K562 (cell line): ENCODE data around the gene PSMB11. TPM values are rescaled to one million over a fixed set of nuclear protein-coding genes. Genes with fewer than 3 reads are reported as not detected.

ENCODE experiments used
- ATAC-seq: fragments of 200-7000 bp; cut with Tn5 transposase; 3 replicates; pipeline ENCODE4 v1.9.1; 2020; ENCODE audit warnings: moderate library complexity
- BruUV-seq: library from RNA; stranded (reverse); fragments of 400-500 nt; replicated peaks from 2 replicates; lab custom pipeline; 2021; lab: Mats Ljungman, UMichigan
- CTCF ChIA-PET: fragments of 300-600 bp; formaldehyde crosslinking; extraction: SDS; loops from one replicate; lab custom pipeline; 2021; ENCODE audit warnings: low intra/inter-chr PET ratio; lab: Yijun Ruan, JAX
- POLR2A ChIA-PET: fragments of 300-600, 350-650 bp; sonication (Branson Sonifier 250); formaldehyde crosslinking; extraction: SDS; loops from one replicate; lab custom pipeline; 2021; ENCODE audit warnings: antibody characterized with exemption, inconsistent platforms; lab: Yijun Ruan, JAX
- DNase-seq, 4 experiments: peaks; one replicate each; pipeline versions ENCODE4 v3.0.0 to v3.0.0-alpha.2; 2011 to 2018; ENCODE audit warnings: low spot score in 3 of 4, mixed read lengths in 3 of 4; ENCODE audit errors: extremely low read depth in 1 of 4
- FAIRE-seq: peaks from 2 replicates; lab custom pipeline; 2011; peaks lifted over from hg19 to GRCh38; lab: Jason Lieb, UNC
- H2AFZ ChIP-seq: 2 replicates; pipeline ENCODE4 v1.6.0; 2011; ENCODE audit warnings: low read depth, low read length, control low read depth, inconsistent platforms
- H3K27ac ChIP-seq: fragments of 200-600 bp; 3 replicates; pipeline ENCODE4 v1.8.0; 2011; ENCODE audit warnings: low read depth, mild to moderate bottlenecking, control low read depth, inconsistent platforms, low read length, moderate library complexity, mixed read lengths; ENCODE audit errors: extremely low read depth
- H3K27me3 ChIP-seq, 2 experiments: fragments of 300-600 bp in 1 of 2; 2 replicates in 1 of 2; 3 replicates in 1 of 2; pipeline versions ENCODE4 v1.6.0 to v1.8.0; 2011; ENCODE audit warnings: inconsistent platforms in 2 of 2, low read length in 2 of 2, mild to moderate bottlenecking in 1 of 2, mixed read lengths in 1 of 2, moderate library complexity in 1 of 2; ENCODE audit not compliant: control insufficient read depth in 2 of 2, insufficient read depth in 2 of 2
- H3K36me3 ChIP-seq: fragments of 300-600 bp; 3 replicates; pipeline ENCODE4 v1.8.0; 2011; ENCODE audit warnings: mild to moderate bottlenecking, low read length, inconsistent platforms; ENCODE audit not compliant: control insufficient read depth, insufficient read depth
- H3K4me1 ChIP-seq, 2 experiments: fragments of 200-600 bp in 1 of 2; replicated peaks in 1 of 2; 2 replicates in 1 of 2; 3 replicates in 1 of 2; pipeline versions ENCODE4 v1.5.1 to v1.8.0; 2011; ENCODE audit warnings: inconsistent platforms in 2 of 2, low read length in 2 of 2, mild to moderate bottlenecking in 1 of 2, mixed read lengths in 1 of 2, moderate library complexity in 1 of 2; ENCODE audit not compliant: control insufficient read depth in 2 of 2, insufficient read depth in 2 of 2
- H3K4me2 ChIP-seq: 2 replicates; pipeline ENCODE4 v1.6.1; 2011; ENCODE audit warnings: low read length, control low read depth, inconsistent platforms, mixed read lengths; ENCODE audit not compliant: insufficient read depth
- H3K4me3 ChIP-seq: fragments of 200-600 bp; sonication (generic), shearing (Covaris generic); 2 replicates; pipeline ENCODE4 v1.5.1; 2016; ENCODE audit warnings: control low read depth, inconsistent platforms
- H3K79me2 ChIP-seq: fragments of 200-600 bp; 3 replicates; pipeline ENCODE4 v1.8.0; 2011; ENCODE audit warnings: low read length, inconsistent platforms; ENCODE audit not compliant: control insufficient read depth, insufficient read depth
- H3K9ac ChIP-seq, 2 experiments: 2 replicates each; pipeline versions ENCODE4 v1.6.0 to v1.6.1; 2011; ENCODE audit warnings: low read depth in 2 of 2, low read length in 2 of 2, control low read depth in 1 of 2, inconsistent platforms in 1 of 2, mild to moderate bottlenecking in 1 of 2, mixed read lengths in 1 of 2; ENCODE audit not compliant: insufficient read depth in 1 of 2
- H3K9me1 ChIP-seq: one replicate; pipeline ENCODE4 v1.6.0; 2011; ENCODE audit warnings: inconsistent platforms, mild to moderate bottlenecking, low read length, moderate library complexity; ENCODE audit not compliant: control insufficient read depth, insufficient read depth
- H3K9me3 ChIP-seq: replicated peaks from 2 replicates; pipeline ENCODE4 v1.5.1; 2011; ENCODE audit warnings: low read depth, low read length, inconsistent platforms; ENCODE audit not compliant: control insufficient read depth, insufficient read depth
- H4K20me1 ChIP-seq: replicated peaks from 2 replicates; pipeline ENCODE4 v1.6.1; 2011; ENCODE audit warnings: low read length, inconsistent platforms, mixed read lengths; ENCODE audit not compliant: control insufficient read depth, insufficient read depth
- ARHGAP35 ChIP-seq: fragments of 450-650 bp; IDR thresholded peaks from 2 replicates; pipeline ENCODE4 v1.6.1; 2018; ENCODE audit not compliant: partially characterized antibody
- CSDE1 ChIP-seq, 2 experiments: fragments of 450-650 bp; IDR thresholded peaks; 2 replicates each; pipeline ENCODE4 v1.6.1; 2016; ENCODE audit warnings: mild to moderate bottlenecking in 1 of 2
- ESRRB ChIP-seq: fragments of 250-450 bp; sonication (Bioruptor Pico); IDR thresholded peaks from 2 replicates; pipeline ENCODE4 v1.5.0; 2020; ENCODE audit warnings: mild to moderate bottlenecking, moderate library complexity, borderline replicate concordance
- FOSL1 ChIP-seq: fragments of 200-800 bp; sonication (Bioruptor generic); conservative IDR thresholded peaks from 2 replicates; pipeline ENCODE4 v1.6.1; 2016; ENCODE audit warnings: missing genetic modification characterization, missing compliant biosample characterization
- MED1 ChIP-seq: sonication (generic); formaldehyde crosslinking; IDR thresholded peaks from 2 replicates; pipeline ENCODE4 v1.8.1; 2023; ENCODE audit warnings: missing genetic modification reagents, borderline replicate concordance
- POLR2A ChIP-seq: fragments of 450-650 bp; conservative IDR thresholded peaks from 2 replicates; pipeline ENCODE4 v1.6.1; 2016
- WGBS: fragments of 100-300 bp; shearing (Covaris generic); methylation state at CpG from one replicate; pipeline ENCODE4 v1.1.6; 2016; ENCODE audit warnings: low coverage, mixed read lengths; ENCODE audit not compliant: insufficient coverage; ENCODE audit errors: missing lambda C conversion rate; 5-methylcytosine and 5-hydroxymethylcytosine counted together
- in situ Hi-C: fragments of 300-500 bp; cut with MboI; formaldehyde crosslinking; loops from 4 replicates; pipeline ENCODE4 v1.15.0; 2018; ENCODE audit warnings: inconsistent platforms, mixed read lengths
- intact Hi-C: fragments of 100-400 bp; cut with micrococcal nuclease; formaldehyde crosslinking; loops from 2 replicates; pipeline ENCODE4 v1.14.2; 2022
- polyA plus RNA-seq, 8 experiments: library from polyadenylated mRNA; depleted of rRNA in 4 of 8; stranded (reverse) in 5 of 8; unstranded in 3 of 8; fragments of >200 nt; fragmentation: Nextera tagmentation in 2 of 8; fragmentation: Illumina TruSeq in 1 of 8; extraction: Ambion mirVana in 2 of 8; extraction: Trizol in 1 of 8; gene quantifications; 2 replicates each; pipeline versions ENCODE4 v1.2.1 to v1.2.3, GENCODE V29; 2011 to 2014; ENCODE audit warnings: inconsistent platforms in 1 of 8, missing spikeins in 1 of 8
- total RNA-seq, 7 experiments: library from RNA; depleted of rRNA in 6 of 7; stranded (reverse); fragments of >200 nt in 6 of 7; fragmentation: Illumina TruSeq in 2 of 7; extraction: Trizol in 2 of 7; gene quantifications; 2 replicates each; pipeline versions ENCODE4 v1.2.1 to v1.2.3, GENCODE V29; 2011 to 2021; ENCODE audit warnings: low replicate concordance in 1 of 7
- TF ChIP-seq, protein P1 (sequence below): fragments of 450-650 bp; IDR thresholded peaks from 2 replicates; pipeline ENCODE4 v1.6.1; 2017; ENCODE audit warnings: mild to moderate bottlenecking, moderate library complexity

Gene PSMB11
- total and polyA plus RNA-seq, 9 of the 15 experiments (the other 6 are each of a cell fraction or from before 2014, with no cell fraction given) = not detected

DNA sequence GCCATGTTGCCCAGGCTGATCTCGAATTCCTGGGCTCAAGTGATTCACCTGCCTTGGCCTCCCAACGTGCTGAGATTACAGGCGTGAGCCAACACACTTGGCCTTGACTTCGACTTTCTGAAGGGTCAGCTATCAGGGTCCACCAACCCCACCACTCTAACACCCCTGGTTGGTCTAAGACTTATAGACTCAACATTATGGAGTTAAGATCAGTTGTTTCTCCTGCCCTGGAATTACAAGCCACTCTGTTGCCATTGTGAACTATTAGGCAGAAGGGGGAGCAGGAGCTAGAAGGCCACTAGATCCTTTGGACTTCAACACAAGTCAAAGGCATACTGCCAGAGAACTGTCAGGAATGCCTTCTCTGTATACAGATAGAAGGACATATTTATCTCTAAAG, 1.9 kb upstream of the PSMB11 start:
- Histone ChIP-seq H3K27me3 (no peaks in the 10 kb centered on the region), H3K79me2 (no peaks in the 10 kb centered on the region), H3K4me1 (peaks cover 12 to 20% of the 10 kb centered on the region in 2 experiments), H2AFZ (no peak overlapping the region), H3K27ac (no peak overlapping the region), H3K36me3 (no peaks in the 10 kb centered on the region), H3K4me2 (no peak overlapping the region), H3K9me3 (no peaks in the 10 kb centered on the region), H3K4me3 (no peak overlapping the region), H4K20me1 (no peaks in the 10 kb centered on the region), H3K9ac (no peak overlapping the region), H3K9me1 (no peaks in the 10 kb centered on the region)
- ATAC-seq (no peak), DNase-seq (no peak), FAIRE-seq (no peak)
- TF ChIP-seq POLR2A (no peak), CSDE1 (IDR thresholded peaks at IDR 0.05) (no peak), ESRRB (no peak), MED1 (CRISPR knock-in tag) (no peak)
- TF ChIP-seq, protein P1, sequence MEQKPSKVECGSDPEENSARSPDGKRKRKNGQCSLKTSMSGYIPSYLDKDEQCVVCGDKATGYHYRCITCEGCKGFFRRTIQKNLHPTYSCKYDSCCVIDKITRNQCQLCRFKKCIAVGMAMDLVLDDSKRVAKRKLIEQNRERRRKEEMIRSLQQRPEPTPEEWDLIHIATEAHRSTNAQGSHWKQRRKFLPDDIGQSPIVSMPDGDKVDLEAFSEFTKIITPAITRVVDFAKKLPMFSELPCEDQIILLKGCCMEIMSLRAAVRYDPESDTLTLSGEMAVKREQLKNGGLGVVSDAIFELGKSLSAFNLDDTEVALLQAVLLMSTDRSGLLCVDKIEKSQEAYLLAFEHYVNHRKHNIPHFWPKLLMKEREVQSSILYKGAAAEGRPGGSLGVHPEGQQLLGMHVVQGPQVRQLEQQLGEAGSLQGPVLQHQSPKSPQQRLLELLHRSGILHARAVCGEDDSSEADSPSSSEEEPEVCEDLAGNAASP = no peak
- ChIA-PET CTCF (no interaction called here), POLR2A (interaction anchor here (1.0 to 1.1 kb wide), 2 partner anchors 33 to 111 kb away, joined by 3 read pairs; partner anchors contain the start of gene PRMT5)
- WGBS = 63% methylated on average over 4 of the region's 4 CpGs
- no TSS peak for BruUV-seq
- intact Hi-C loops (no loop called here), in situ Hi-C loops (no loop called here)

DNA sequence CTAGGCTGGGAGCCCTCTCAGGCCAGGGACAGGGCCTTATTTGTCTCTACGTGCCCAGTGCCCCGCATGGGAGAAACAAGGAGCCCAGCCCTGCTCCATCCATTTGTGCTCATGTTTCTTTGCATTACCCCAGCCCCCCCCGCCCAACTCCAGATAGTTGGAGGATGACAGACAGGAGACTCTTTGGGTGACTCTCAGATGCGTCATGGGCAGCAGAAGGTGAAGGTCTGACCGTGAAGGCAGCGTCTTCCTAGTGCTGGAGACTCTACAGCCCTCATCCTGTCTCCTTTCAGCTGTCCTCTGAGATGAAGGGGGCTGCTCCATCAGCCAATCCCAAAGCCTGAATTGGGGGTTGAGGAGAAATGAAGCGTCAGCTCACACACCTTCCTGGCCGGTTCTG, 283 bp upstream of the PSMB11 start:
- Histone ChIP-seq H4K20me1 (no peaks in the 10 kb centered on the region), H3K36me3 (no peaks in the 10 kb centered on the region), H3K4me1 (peaks cover 15 to 31% of the 10 kb centered on the region in 2 experiments), H3K9me3 (no peaks in the 10 kb centered on the region), H3K9me1 (no peaks in the 10 kb centered on the region), H3K27me3 (no peaks in the 10 kb centered on the region), H3K4me3 (no peak overlapping the region), H2AFZ (no peak overlapping the region), H3K4me2 (no peak overlapping the region), H3K79me2 (no peaks in the 10 kb centered on the region), H3K27ac (no peak overlapping the region), H3K9ac (peak overlapping the region in 1 of 2 experiments; percentile 50; a peak in 1 of 4 replicates)
- ChIA-PET POLR2A (interaction anchor here (1.1 kb wide), 1 partner anchor 35 kb away, joined by 3 read pairs; no protein-coding TSS in a partner anchor), CTCF (no interaction called here)
- no peak for FAIRE-seq
- BruUV-seq = no TSS peak
- intact Hi-C loops = no loop called here
- 14% methylated on average over 5 of the region's 8 CpGs for WGBS
- in situ Hi-C loops = no loop called here
- no peak for ATAC-seq
- TF ChIP-seq ARHGAP35 = no peak
- TF ChIP-seq FOSL1 (tag) = 0 out of 2 replicates have a peak, but pooled peaks have one; percentile 22
- no peak for DNase-seq
